Right lobe of liver (tissue), 4 donors: ENCODE data around the gene PLXNB3.

Source experiments
- POLR2A ChIP-seq: fragments of 450-650 bp; IDR thresholded peaks from one replicate; pipeline ENCODE4 v1.6.1; 2017; ENCODE audit warnings: antibody characterized with exemption, mild to moderate bottlenecking
- TF ChIP-seq, protein P1 (sequence below), 4 donors: fragments of 200-600 bp in 3 of 4; fragments of 450-650 bp in 1 of 4; IDR thresholded peaks; one replicate each; pipeline versions ENCODE4 v1.5.1 to v1.8.0; 2016 to 2022; ENCODE audit warnings: antibody characterized with exemption in 4 of 4, mild to moderate bottlenecking in 2 of 4
- donor health status: DM: no; HTN: no; CAD: no.
- donor health status: DM: no; HTN: no; CAD: no.
- donor health status: DM: no; HTN: yes; CAD: no.

DNA sequence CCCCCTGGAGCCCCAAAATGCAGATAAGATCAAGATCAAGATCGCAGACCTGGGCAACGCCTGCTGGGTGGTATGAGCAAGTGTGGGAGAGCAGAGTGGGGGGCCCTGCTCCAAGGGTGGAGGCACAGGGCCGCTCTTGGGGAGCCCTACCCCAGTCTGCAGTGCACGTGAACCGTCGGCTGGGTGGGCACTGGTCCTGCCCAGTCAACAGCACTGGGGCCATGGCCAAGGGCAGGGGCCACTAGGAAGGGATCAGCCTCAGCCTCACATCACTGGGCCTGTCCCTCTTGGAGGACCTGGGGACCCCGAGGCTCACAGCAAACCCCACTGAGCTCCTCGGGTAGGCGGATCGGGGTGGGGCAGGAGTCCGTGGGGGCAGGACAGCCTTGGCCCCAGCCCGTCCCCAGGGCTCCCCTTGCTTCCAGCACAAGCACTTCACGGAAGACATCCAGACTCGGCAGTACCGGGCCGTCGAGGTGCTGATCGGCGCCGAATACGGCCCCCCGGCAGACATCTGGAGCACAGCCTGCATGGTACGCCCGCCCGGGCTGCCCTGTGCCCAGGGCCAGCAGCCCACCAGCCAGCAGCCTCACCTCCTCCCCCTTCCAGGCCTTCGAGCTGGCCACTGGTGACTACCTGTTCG, 20.4 kb downstream of the PLXNB3 start:
- TF ChIP-seq, protein P1, sequence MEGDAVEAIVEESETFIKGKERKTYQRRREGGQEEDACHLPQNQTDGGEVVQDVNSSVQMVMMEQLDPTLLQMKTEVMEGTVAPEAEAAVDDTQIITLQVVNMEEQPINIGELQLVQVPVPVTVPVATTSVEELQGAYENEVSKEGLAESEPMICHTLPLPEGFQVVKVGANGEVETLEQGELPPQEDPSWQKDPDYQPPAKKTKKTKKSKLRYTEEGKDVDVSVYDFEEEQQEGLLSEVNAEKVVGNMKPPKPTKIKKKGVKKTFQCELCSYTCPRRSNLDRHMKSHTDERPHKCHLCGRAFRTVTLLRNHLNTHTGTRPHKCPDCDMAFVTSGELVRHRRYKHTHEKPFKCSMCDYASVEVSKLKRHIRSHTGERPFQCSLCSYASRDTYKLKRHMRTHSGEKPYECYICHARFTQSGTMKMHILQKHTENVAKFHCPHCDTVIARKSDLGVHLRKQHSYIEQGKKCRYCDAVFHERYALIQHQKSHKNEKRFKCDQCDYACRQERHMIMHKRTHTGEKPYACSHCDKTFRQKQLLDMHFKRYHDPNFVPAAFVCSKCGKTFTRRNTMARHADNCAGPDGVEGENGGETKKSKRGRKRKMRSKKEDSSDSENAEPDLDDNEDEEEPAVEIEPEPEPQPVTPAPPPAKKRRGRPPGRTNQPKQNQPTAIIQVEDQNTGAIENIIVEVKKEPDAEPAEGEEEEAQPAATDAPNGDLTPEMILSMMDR (IDR thresholded peaks at IDR 0.05) = no peak
- TF ChIP-seq POLR2A = no peak
